GM23248 (cell line): ENCODE results near the gene PLOD1.
"Not testable (repeated sequence)": the region's sequence is repeated elsewhere in the genome, so short reads cannot be mapped to it uniquely, and the experiment has no call there.

ENCODE experiments used
- EZH2 ChIP-seq: fragments of 200-600 bp; sonication (generic); IDR thresholded peaks from 2 replicates; pipeline ENCODE4 v1.6.1; 2018; ENCODE audit warnings: antibody characterized with exemption, mild to moderate bottlenecking; ENCODE audit not compliant: insufficient read depth, poor library complexity, severe bottlenecking
- EZH2phosphoT487 ChIP-seq: fragments of 200-600 bp; sonication (generic); IDR thresholded peaks from 2 replicates; pipeline ENCODE4 v1.6.1; 2018; ENCODE audit warnings: antibody characterized with exemption, moderate library complexity, mild to moderate bottlenecking, low read depth; ENCODE audit not compliant: insufficient read depth

DNA sequence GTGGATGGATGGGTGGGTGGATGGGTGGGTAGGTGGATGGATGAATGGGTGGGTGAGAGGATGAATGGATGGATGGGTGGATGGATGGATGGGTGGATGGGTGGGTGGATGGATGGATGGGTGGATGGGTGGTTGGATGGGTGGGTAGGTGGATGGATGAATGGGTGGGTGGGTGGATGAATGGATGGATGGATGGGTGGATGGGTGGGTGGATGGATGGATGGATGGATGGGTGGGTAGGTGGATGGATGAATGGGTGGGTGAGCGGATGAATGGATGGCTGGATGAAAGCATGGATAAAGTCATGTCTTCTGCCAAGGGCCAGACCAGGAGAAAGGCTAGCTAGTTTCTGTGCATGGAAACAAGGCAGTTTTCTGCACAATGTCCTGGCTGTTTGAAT is 40.0 kb upstream of the PLOD1 start:
- TF ChIP-seq EZH2phosphoT487, EZH2: not testable (repeated sequence)
